OCI-LY7 (cell line): Measurements from ENCODE around the gene GABRD. TPM values are rescaled to one million over a fixed set of nuclear protein-coding genes. Genes with fewer than 3 reads are reported as not detected.

ENCODE experiments used
- BruUV-seq: library from RNA; stranded (reverse); fragments of 400-500 nt; replicated peaks from 2 replicates; lab custom pipeline; 2021; lab: Mats Ljungman, UMichigan
- CTCF ChIA-PET: fragments of 300-600 bp; sonication (Branson Sonifier 250); formaldehyde crosslinking; loops from one replicate; lab custom pipeline; 2022; ENCODE audit warnings: antibody characterized with exemption; ENCODE audit not compliant: unreplicated experiment; lab: Charles Lee
- POLR2A ChIA-PET: fragments of 300-600 bp; sonication (Branson Sonifier 250); formaldehyde crosslinking; loops from one replicate; lab custom pipeline; 2022; ENCODE audit warnings: antibody characterized with exemption; lab: Charles Lee
- DNase-seq: peaks from one replicate; pipeline ENCODE4 v3.0.0-alpha.2; 2015; ENCODE audit warnings: low spot score
- H2AFZ ChIP-seq: fragments of 200-600 bp; sonication (generic), shearing (Covaris generic); 2 replicates; pipeline ENCODE4 v1.6.1; 2014; ENCODE audit warnings: mild to moderate bottlenecking, antibody characterized with exemption, low read length, moderate library complexity
- H3K27ac ChIP-seq: fragments of 200-600 bp; sonication (generic); 2 replicates; pipeline ENCODE4 v1.5.1; 2014; ENCODE audit warnings: mixed run types, low read depth, mild to moderate bottlenecking, moderate library complexity, low read length, inconsistent platforms; ENCODE audit not compliant: poor library complexity, severe bottlenecking
- H3K36me3 ChIP-seq: fragments of 200-600 bp; sonication (generic); 2 replicates; pipeline ENCODE4 v1.6.1; 2014; ENCODE audit warnings: mild to moderate bottlenecking, antibody characterized with exemption, low read length, moderate library complexity, mixed read lengths; ENCODE audit not compliant: insufficient read depth
- H3K4me1 ChIP-seq: fragments of 200-600 bp; sonication (generic); 2 replicates; pipeline ENCODE4 v1.5.1; 2014; ENCODE audit warnings: mild to moderate bottlenecking, low read length; ENCODE audit not compliant: insufficient read depth, poor library complexity, severe bottlenecking
- H3K4me2 ChIP-seq: fragments of 200-600 bp; sonication (generic); 2 replicates; pipeline ENCODE4 v1.6.1; 2014; ENCODE audit warnings: mild to moderate bottlenecking, low read length
- H3K4me3 ChIP-seq: fragments of 200-600 bp; sonication (generic); 2 replicates; pipeline ENCODE4 v1.5.1; 2014; ENCODE audit warnings: mild to moderate bottlenecking, low read depth, low read length; ENCODE audit not compliant: poor library complexity, severe bottlenecking
- H3K79me2 ChIP-seq: fragments of 200-600 bp; sonication (generic); 2 replicates; pipeline ENCODE4 v1.6.1; 2016; ENCODE audit warnings: low read depth, mild to moderate bottlenecking, low read length, moderate library complexity, mixed read lengths; ENCODE audit not compliant: insufficient read depth
- H3K9me2 ChIP-seq: fragments of 200-600 bp; sonication (generic); 2 replicates; pipeline ENCODE4 v1.6.1; 2016; ENCODE audit warnings: mild to moderate bottlenecking, low read length, mixed read lengths; ENCODE audit not compliant: insufficient read depth
- H3K9me3 ChIP-seq: fragments of 200-600 bp; sonication (generic); 2 replicates; pipeline ENCODE4 v1.6.1; 2014; ENCODE audit warnings: mild to moderate bottlenecking, mixed run types, low read length, mixed read lengths
- H4K20me1 ChIP-seq: fragments of 200-600 bp; sonication (generic); 2 replicates; pipeline ENCODE4 v1.6.1; 2014; ENCODE audit warnings: mild to moderate bottlenecking, antibody characterized with exemption, low read length, moderate library complexity, mixed read lengths; ENCODE audit not compliant: insufficient read depth
- CTCF ChIP-seq: fragments of 200-600 bp; sonication (generic); conservative IDR thresholded peaks from 2 replicates; pipeline ENCODE4 v1.5.1; 2014; ENCODE audit warnings: mild to moderate bottlenecking, antibody characterized with exemption, low read length, moderate library complexity, mixed read lengths
- EZH2phosphoT487 ChIP-seq: fragments of 200-600 bp; sonication (generic); IDR thresholded peaks from 2 replicates; pipeline ENCODE4 v1.6.1; 2018; ENCODE audit warnings: low read depth, borderline replicate concordance, mild to moderate bottlenecking, mixed run types, antibody characterized with exemption, low read length, moderate library complexity, mixed read lengths
- intact Hi-C: fragments of 100-400 bp; cut with micrococcal nuclease; formaldehyde crosslinking; loops from one replicate; pipeline ENCODE4 v1.10.0; 2022; ENCODE audit not compliant: unreplicated experiment
- total RNA-seq, 2 experiments: library from RNA; depleted of rRNA in 1 of 2; stranded (reverse); fragments of >200 nt in 1 of 2; shearing (Covaris generic) in 1 of 2; gene quantifications; 2 replicates each; pipeline ENCODE4 v1.2.3, GENCODE V29; 2014 to 2022

GABRD gene
- total RNA-seq, 2 experiments from 2014 or later = not detected

- BruUV-seq = no TSS peak
- no peaks in the 10 kb centered on the region for H3K36me3 ChIP-seq
- CTCF ChIA-PET = no interaction called here
- H3K79me2 ChIP-seq = no peaks in the 10 kb centered on the region
- no peaks in the 10 kb centered on the region for H3K4me1 ChIP-seq
- no peak overlapping the region for H3K4me2 ChIP-seq
- no peaks in the 10 kb centered on the region for H3K9me3 ChIP-seq
- no peak overlapping the region for H3K27ac ChIP-seq
- intact Hi-C loops = no loop called here
- DNase-seq = no peak
- no peaks in the 10 kb centered on the region for H3K9me2 ChIP-seq
- POLR2A ChIA-PET = no interaction called here
- H2AFZ ChIP-seq = no peak overlapping the region
- no peak overlapping the region for H3K4me3 ChIP-seq
- H4K20me1 ChIP-seq = no peaks in the 10 kb centered on the region
- TF ChIP-seq EZH2phosphoT487 (no peak), CTCF (no peak)
These were observed 53.1 kb downstream of the GABRD start for GRCh38 chr1:2072109-2072806.

- Histone ChIP-seq H4K20me1 (no peaks in the 10 kb centered on the region), H3K9me3 (peaks cover 4% of the 10 kb centered on the region; the same call in 1 of the 2 replicates), H3K9me2 (no peaks in the 10 kb centered on the region), H3K4me2 (no peak overlapping the region), H3K4me3 (no peak overlapping the region), H3K36me3 (no peaks in the 10 kb centered on the region), H3K4me1 (no peaks in the 10 kb centered on the region), H2AFZ (no peak overlapping the region), H3K27ac (no peak overlapping the region), H3K79me2 (no peaks in the 10 kb centered on the region)
- no peak for TF ChIP-seq CTCF
- TF ChIP-seq EZH2phosphoT487 = no peak
- no peak for DNase-seq
- BruUV-seq = no TSS peak
- POLR2A ChIA-PET = no interaction called here
- intact Hi-C loops = no loop called here
- CTCF ChIA-PET = no interaction called here
These were observed 53.7 kb downstream of the GABRD start for GRCh38 chr1:2072891-2073290.

- Histone ChIP-seq H2AFZ (no peak overlapping the region), H4K20me1 (no peaks in the 10 kb centered on the region), H3K79me2 (no peaks in the 10 kb centered on the region), H3K4me3 (no peak overlapping the region), H3K4me2 (no peak overlapping the region), H3K4me1 (no peaks in the 10 kb centered on the region), H3K9me2 (no peaks in the 10 kb centered on the region), H3K9me3 (peaks cover 11% of the 10 kb centered on the region; the same call in 1 of the 2 replicates), H3K36me3 (no peaks in the 10 kb centered on the region), H3K27ac (no peak overlapping the region)
- intact Hi-C loops = no loop called here
- DNase-seq = no peak
- no TSS peak for BruUV-seq
- no peak for TF ChIP-seq CTCF
- no peak for TF ChIP-seq EZH2phosphoT487
- CTCF ChIA-PET = no interaction called here
- POLR2A ChIA-PET = no interaction called here
These were observed 54.5 kb downstream of the GABRD start for GRCh38 chr1:2073382-2074230.
